Stimulated activated CD8-positive, alpha-beta memory T cell treated with anti-CD3 and anti-CD28 coated beads, Interleukin-4, amount 100 ng/mL, for 4 hours (primary cell): ENCODE measurements around the gene FNDC8.
"Not testable (repeated sequence)": the region's sequence is repeated elsewhere in the genome, so short reads cannot be mapped to it uniquely, and the experiment has no call there.

Experiments
- DNase-seq, 2 donors: peaks; one replicate each; pipeline ENCODE4 v3.0.0-alpha.2; 2020; ENCODE audit warnings: low read depth in 2 of 2, low spot score in 1 of 2

Gene FNDC8

GRCh38 chr17:35169835-35170363, 48.5 kb downstream of the FNDC8 start:
- DNase-seq: no peak

GRCh38 chr17:35170968-35171771, 49.8 kb downstream of the FNDC8 start:
- no peak for DNase-seq

- DNase-seq: no peak
These were observed 50.4 kb downstream of the FNDC8 start for GRCh38 chr17:35171834-35172233.

GRCh38 chr17:35172321-35172720, 50.9 kb downstream of the FNDC8 start:
- DNase-seq: not testable (repeated sequence)

- DNase-seq: no peak
These were observed 53.5 kb downstream of the FNDC8 start for GRCh38 chr17:35174835-35175334.

GRCh38 chr17:35175638-35176415, 54.4 kb downstream of the FNDC8 start:
- DNase-seq: no peak

- no peak for DNase-seq
These were observed 55.5 kb downstream of the FNDC8 start for GRCh38 chr17:35176897-35177296.

- not testable (repeated sequence) for DNase-seq
These were observed 58.0 kb downstream of the FNDC8 start for GRCh38 chr17:35179379-35179778.
